ENCODE results near the gene DOCK1.

The DOCK1 gene

GRCh38 chr10:127149501-127150081 lies 244.4 kb downstream of the DOCK1 start:
- no peak for DNase-seq

GRCh38 chr10:127150136-127150535 lies 244.9 kb downstream of the DOCK1 start:
- DNase-seq: no peak

GRCh38 chr10:127151541-127151940 lies 246.3 kb downstream of the DOCK1 start:
- no peak for DNase-seq

- DNase-seq: no peak
Measured at GRCh38 chr10:127151981-127152699, 246.9 kb downstream of the DOCK1 start.

GRCh38 chr10:127153181-127153580 lies 248.0 kb downstream of the DOCK1 start:
- DNase-seq: no peak

- DNase-seq: no peak
Measured at GRCh38 chr10:127154831-127155620, 249.8 kb downstream of the DOCK1 start.

- DNase-seq: no peak
Measured at GRCh38 chr10:127157089-127157488, 251.9 kb downstream of the DOCK1 start.

GRCh38 chr10:127157506-127158200 lies 252.4 kb downstream of the DOCK1 start:
- no peak for DNase-seq

- DNase-seq: no peak
Measured at GRCh38 chr10:127158662-127159061, 253.4 kb downstream of the DOCK1 start.

- DNase-seq: no peak
Measured at GRCh38 chr10:127159648-127160245, 254.5 kb downstream of the DOCK1 start.

- no peak for DNase-seq
Measured at GRCh38 chr10:127161482-127161881, 256.3 kb downstream of the DOCK1 start.

GRCh38 chr10:127162841-127163240 lies 257.6 kb downstream of the DOCK1 start:
- no peak for DNase-seq

- DNase-seq: no peak
Measured at GRCh38 chr10:127168261-127168660, 263.0 kb downstream of the DOCK1 start.

- DNase-seq: no peak
Measured at GRCh38 chr10:127174866-127175265, 269.6 kb downstream of the DOCK1 start.

GRCh38 chr10:127175357-127176110 lies 270.3 kb downstream of the DOCK1 start:
- no peak for DNase-seq

- DNase-seq: no peak
Measured at GRCh38 chr10:127176649-127177048, 271.4 kb downstream of the DOCK1 start.

GRCh38 chr10:127179612-127180250 lies 274.5 kb downstream of the DOCK1 start:
- no peak for DNase-seq

- no peak for DNase-seq
Measured at GRCh38 chr10:127182161-127182560, 276.9 kb downstream of the DOCK1 start.

- no peak for DNase-seq
Measured at GRCh38 chr10:127184582-127184981, 279.4 kb downstream of the DOCK1 start.

- DNase-seq: no peak
Measured at GRCh38 chr10:127186813-127187212, 281.6 kb downstream of the DOCK1 start.

GRCh38 chr10:127189226-127189625 lies 284.0 kb downstream of the DOCK1 start:
- DNase-seq: no peak

GRCh38 chr10:127190427-127190826 lies 285.2 kb downstream of the DOCK1 start:
- no peak for DNase-seq
